ENCODE measurements around the gene LCK.

GRCh38 chr1:32303997-32304622 is 53.0 kb downstream of the LCK start:
- TF ChIP-seq POLR2A (IDR thresholded peaks at IDR 0.05; ENCODE audit: control extremely low read depth in 1 of 2, low read depth in 2 of 2, low read length in 2 of 2) = no peak
- no peak for TF ChIP-seq TAF1 (IDR thresholded peaks at IDR 0.05; ENCODE audit: low read depth, low read length)
- no peak for TF ChIP-seq SRF (IDR thresholded peaks at IDR 0.05; ENCODE audit: low read depth, low read length)
- no peak for TF ChIP-seq MAX (IDR thresholded peaks at IDR 0.05)
- TF ChIP-seq CTCF (IDR thresholded peaks at IDR 0.05; ENCODE audit: control extremely low read depth in 1 of 3, insufficient read depth in 1 of 3, low read depth in 1 of 3, low read length in 3 of 3) = no peak
- no peak for TF ChIP-seq CREB1 (IDR thresholded peaks at IDR 0.05)
- TF ChIP-seq USF2 (IDR thresholded peaks at IDR 0.05; ENCODE audit: low read length) = no peak
